Activated B cell treated with CpG ODN at 0.5 μM for 24 hours (primary cell): ENCODE results near the gene CORO7. TPM values are rescaled to one million over a fixed set of nuclear protein-coding genes. Genes with fewer than 3 reads are reported as not detected.

Experiments used
- ATAC-seq: fragments of 200-7000 bp; cut with Tn5 transposase; one replicate; pipeline ENCODE4 v1.10.0; 2021; ENCODE audit warnings: low read depth, mild to moderate bottlenecking, moderate library complexity
- CTCF ChIA-PET: fragments of 350-600 bp; sonication (Branson Sonifier 250); formaldehyde crosslinking; loops from one replicate; lab custom pipeline; 2021; ENCODE audit warnings: antibody characterized with exemption; lab: Charles Lee
- POLR2A ChIA-PET: fragments of 350-600 bp; sonication (Branson Sonifier 250); formaldehyde crosslinking; loops from one replicate; lab custom pipeline; 2021; ENCODE audit warnings: antibody characterized with exemption; lab: Charles Lee
- DNase-seq: peaks from one replicate; pipeline ENCODE4 v3.0.0; 2022
- H3K27ac Mint-ChIP-seq: one replicate; pipeline ENCODE4 v1.8.0; 2020; ENCODE audit warnings: mixed read lengths
- H3K27me3 Mint-ChIP-seq: one replicate; pipeline ENCODE4 v1.8.0; 2021; ENCODE audit warnings: mixed read lengths
- H3K36me3 Mint-ChIP-seq: one replicate; pipeline ENCODE4 v1.8.0; 2021; ENCODE audit warnings: low read depth, mixed read lengths
- H3K4me1 Mint-ChIP-seq: one replicate; pipeline ENCODE4 v1.8.0; 2021; ENCODE audit warnings: mixed read lengths
- H3K4me3 Mint-ChIP-seq: one replicate; pipeline ENCODE4 v1.8.0; 2020; ENCODE audit warnings: mild to moderate bottlenecking, mixed read lengths
- H3K9me3 Mint-ChIP-seq: one replicate; pipeline ENCODE4 v1.8.0; 2020; ENCODE audit warnings: mixed read lengths
- CTCF ChIP-seq: fragments of 200-600 bp; IDR thresholded peaks from one replicate; pipeline ENCODE4 v1.8.0; 2022; ENCODE audit warnings: antibody characterized with exemption, mild to moderate bottlenecking
- intact Hi-C: fragments of 100-400 bp; cut with micrococcal nuclease; formaldehyde crosslinking; loops from one replicate; pipeline ENCODE4 v1.15.1; 2024
- total RNA-seq: library from RNA; stranded (reverse); gene quantifications from 2 replicates; pipeline ENCODE4 v1.2.3, GENCODE V29; 2022

CORO7 gene
- total RNA-seq, 1 donor from 2014 or later, result 86.6 TPM

GRCh38 chr16:4412159-4412558, 4.2 kb downstream of the CORO7 start:
- peaks cover 34% of the 10 kb centered on the region for H3K4me1 Mint-ChIP-seq
- intact Hi-C loops, result loop anchor here (5.0 kb wide), 1 partner anchor 435 kb away; the partner anchor contains the start of genes GLYR1 and UBN1
- CTCF ChIA-PET, result interaction anchor here (4.0 kb wide), 1 partner anchor 10 kb away, joined by 17 read pairs; no protein-coding TSS in a partner anchor

GRCh38 chr16:4411684-4412083, 4.7 kb downstream of the CORO7 start:
- Mint-ChIP-seq H3K27ac (no peak overlapping the region), H3K4me1 (peaks cover 31% of the 10 kb centered on the region), H3K9me3 (no peaks in the 10 kb centered on the region), H3K36me3 (peaks cover 55% of the 10 kb centered on the region), H3K27me3 (no peaks in the 10 kb centered on the region), H3K4me3 (no peak overlapping the region)
- POLR2A ChIA-PET, result no interaction called here
- no peak for TF ChIP-seq CTCF
- intact Hi-C loops, result loop anchor here (5.0 kb wide), 1 partner anchor 436 kb away; the partner anchor contains the start of genes GLYR1 and UBN1
- CTCF ChIA-PET, result interaction anchor here (4.0 kb wide), 1 partner anchor 9 kb away, joined by 17 read pairs; no protein-coding TSS in a partner anchor
- DNase-seq (no peak), ATAC-seq (no peak)

More at GRCh38 chr16:4412159-4412558, 4.2 kb downstream of the CORO7 start:
- H3K27ac Mint-ChIP-seq, result no peak overlapping the region
- peaks cover 53% of the 10 kb centered on the region for H3K36me3 Mint-ChIP-seq
- TF ChIP-seq CTCF, result no peak
- no peak overlapping the region for H3K4me3 Mint-ChIP-seq
- POLR2A ChIA-PET, result interaction anchor here (0.6 kb wide), 2 partner anchors 9 to 1944 kb away, joined by 4 to 5 read pairs; no protein-coding TSS in a partner anchor
- ATAC-seq (no peak), DNase-seq (no peak)
- no peaks in the 10 kb centered on the region for H3K9me3 Mint-ChIP-seq
- no peaks in the 10 kb centered on the region for H3K27me3 Mint-ChIP-seq

GRCh38 chr16:4410335-4411075, 5.9 kb downstream of the CORO7 start:
- ChIA-PET CTCF (interaction anchor here (4.0 kb wide), 1 partner anchor 8 kb away, joined by 17 read pairs; no protein-coding TSS in a partner anchor), POLR2A (no interaction called here)
- intact Hi-C loops, result loop anchor here (5.0 kb wide), 1 partner anchor 437 kb away; the partner anchor contains the start of genes GLYR1 and UBN1
- TF ChIP-seq CTCF, result no peak
- H3K9me3 Mint-ChIP-seq, result no peaks in the 10 kb centered on the region
- DNase-seq, result no peak
- no peak overlapping the region for H3K27ac Mint-ChIP-seq
- H3K4me3 Mint-ChIP-seq, result no peak overlapping the region
- ATAC-seq, result no peak
- peaks cover 28% of the 10 kb centered on the region for H3K4me1 Mint-ChIP-seq
- H3K36me3 Mint-ChIP-seq, result peaks cover 61% of the 10 kb centered on the region
- H3K27me3 Mint-ChIP-seq, result no peaks in the 10 kb centered on the region

GRCh38 chr16:4409081-4409932, 7.1 kb downstream of the CORO7 start:
- H3K4me1 Mint-ChIP-seq, result peaks cover 16% of the 10 kb centered on the region
- no peak for ATAC-seq
- POLR2A ChIA-PET, result interaction anchor here (0.6 kb wide), 1 partner anchor 12 kb away, joined by 5 read pairs; no protein-coding TSS in a partner anchor
- DNase-seq, result no peak
- H3K9me3 Mint-ChIP-seq, result no peaks in the 10 kb centered on the region
- CTCF ChIA-PET, result no interaction called here
- TF ChIP-seq CTCF, result no peak
- H3K27me3 Mint-ChIP-seq, result no peaks in the 10 kb centered on the region
- H3K4me3 Mint-ChIP-seq, result no peak overlapping the region
- intact Hi-C loops, result no loop called here
- H3K27ac Mint-ChIP-seq, result no peak overlapping the region
- peaks cover 66% of the 10 kb centered on the region for H3K36me3 Mint-ChIP-seq
